ENCODE measurements around the gene TBCK. TPM values are rescaled to one million over a fixed set of nuclear protein-coding genes. Genes with fewer than 3 reads are reported as not detected.

TBCK gene
- total and polyA plus RNA-seq, 2 of the 8 experiments (the other 6 are each of a cell fraction or from before 2014, with no cell fraction given): 10.2 to 18.7 TPM

- FAIRE-seq: no peak
- H2AFZ ChIP-seq (ENCODE audit: low read length): no peak overlapping the region; the same call in 1 of the 2 replicates
- no peaks in the 10 kb centered on the region for H4K20me1 ChIP-seq (replicated peaks in 1 of 2; ENCODE audit: control insufficient read depth in 1 of 2, insufficient read depth in 2 of 2, low read length in 2 of 2)
- H2BK20ac ChIP-seq (ENCODE audit: low read length): no peak overlapping the region
- no peak overlapping the region for H4K8ac ChIP-seq (ENCODE audit: extremely low read depth, insufficient read depth, low read length)
- POLR2A ChIA-PET (ENCODE audit: partially characterized antibody): no interaction called here
- H3K27me3 ChIP-seq (replicated peaks in 1 of 4; ENCODE audit: control insufficient read depth in 3 of 4, extremely low read depth in 1 of 4, insufficient read depth in 3 of 4, low read length in 3 of 4): no peaks in the 10 kb centered on the region
- no peak overlapping the region for H3K4me2 ChIP-seq (ENCODE audit: insufficient read depth in 1 of 2, low read depth in 2 of 2, low read length in 2 of 2)
- DNase-seq (ENCODE audit: low read depth in 1 of 2, low spot score in 2 of 2): no peak
- H3K18ac ChIP-seq (ENCODE audit: extremely low read depth, low read length): no peak overlapping the region
- no peak overlapping the region for H3K4me3 ChIP-seq (ENCODE audit: extremely low read depth in 1 of 4, insufficient read depth in 2 of 4, low read depth in 3 of 4, low read length in 4 of 4)
- no peak overlapping the region for H2BK12ac ChIP-seq (ENCODE audit: low read depth, low read length)
- no peaks in the 10 kb centered on the region for H3K9me3 ChIP-seq (ENCODE audit: insufficient read depth in 2 of 2, low read depth in 1 of 2, low read length in 1 of 2)
- H2AK5ac ChIP-seq (ENCODE audit: low read depth, low read length): no peak overlapping the region
- H3K27ac ChIP-seq (ENCODE audit: low read depth, low read length): no peak overlapping the region
- no peaks in the 10 kb centered on the region for H3K79me2 ChIP-seq (ENCODE audit: control insufficient read depth in 1 of 2, insufficient read depth in 2 of 2, low read length in 2 of 2)
- no peaks in the 10 kb centered on the region for H3K36me3 ChIP-seq (ENCODE audit: control insufficient read depth in 2 of 4, insufficient read depth in 4 of 4, low read length in 3 of 4)
- no peak overlapping the region for H2BK5ac ChIP-seq (ENCODE audit: low read depth, low read length)
- no peak overlapping the region for H4K91ac ChIP-seq (replicated peaks; ENCODE audit: insufficient read length, low read length)
- WGBS, 2 experiments (ENCODE audit: extremely low coverage in 1 of 2, insufficient coverage in 1 of 2, insufficient read length in 1 of 2, insufficient replicate concordance in 2 of 2, low coverage in 1 of 2, low lambda C conversion rate in 2 of 2, missing lambda C conversion rate in 1 of 2): 92% methylated on average over 2 of the region's 2 CpGs; no CpG with 5 or more reads in 1 of the 2 experiments
- no peak for TF ChIP-seq FOSL1 (IDR thresholded peaks at IDR 0.05; ENCODE audit: insufficient read depth, low read depth, low read length)
- no peak for TF ChIP-seq EP300 (IDR thresholded peaks at IDR 0.05; ENCODE audit: borderline replicate concordance in 1 of 2, low read depth in 2 of 2, low read length in 2 of 2)
- no peak for TF ChIP-seq TBP (IDR thresholded peaks at IDR 0.05; ENCODE audit: low read depth, low read length)
- TF ChIP-seq SP2 (IDR thresholded peaks at IDR 0.05; ENCODE audit: low read length): no peak
- TF ChIP-seq CREB1 (IDR thresholded peaks at IDR 0.05): no peak
- TF ChIP-seq BACH1 (IDR thresholded peaks at IDR 0.05; ENCODE audit: low read length): no peak
- TF ChIP-seq SAP30 (IDR thresholded peaks at IDR 0.05; ENCODE audit: insufficient read depth, insufficient replicate concordance, low read length): no peak
- no peak overlapping the region for H4K5ac ChIP-seq (ENCODE audit: insufficient read length, low read depth, low read length)
- no peak overlapping the region for H3K4ac ChIP-seq (replicated peaks; ENCODE audit: insufficient read length, low read depth, low read length)
- no peak overlapping the region for H3K14ac ChIP-seq (ENCODE audit: insufficient read length)
- peaks cover 0 to 2% (median 0%) of the 10 kb centered on the region in 4 experiments; a peak in 1 of 7 replicates for H3K4me1 ChIP-seq (replicated peaks in 1 of 4; ENCODE audit: control insufficient read depth in 3 of 4, insufficient read depth in 4 of 4, low read length in 3 of 4)
- no peaks in the 10 kb centered on the region for H3K79me1 ChIP-seq (ENCODE audit: low read depth, low read length)
- no peak overlapping the region for H3K56ac ChIP-seq (replicated peaks; ENCODE audit: insufficient read length, low read depth, low read length)
- no peak overlapping the region for H3K9ac ChIP-seq (replicated peaks in 1 of 4; ENCODE audit: extremely low read depth in 1 of 4, low read depth in 3 of 4, low read length in 3 of 4)
- H3K23ac ChIP-seq (ENCODE audit: insufficient read length): no peak overlapping the region
- H3K23me2 ChIP-seq (ENCODE audit: low read depth, low read length): no peaks in the 10 kb centered on the region
- H2BK15ac ChIP-seq (ENCODE audit: low read length): no peak overlapping the region
- no peak overlapping the region for H2BK120ac ChIP-seq (replicated peaks; ENCODE audit: low read depth, low read length)
- CTCF ChIA-PET (ENCODE audit: partially characterized antibody): interaction anchor here (0.6 to 2.2 kb wide), 2 partner anchors 19 to 135 kb away, joined by 3 to 6 read pairs; no protein-coding TSS in a partner anchor
These were observed 323.2 kb downstream of the TBCK start for GRCh38 chr4:105992641-105993305.
